ENCODE measurements around the gene FFAR3.

Gene FFAR3, protein sequence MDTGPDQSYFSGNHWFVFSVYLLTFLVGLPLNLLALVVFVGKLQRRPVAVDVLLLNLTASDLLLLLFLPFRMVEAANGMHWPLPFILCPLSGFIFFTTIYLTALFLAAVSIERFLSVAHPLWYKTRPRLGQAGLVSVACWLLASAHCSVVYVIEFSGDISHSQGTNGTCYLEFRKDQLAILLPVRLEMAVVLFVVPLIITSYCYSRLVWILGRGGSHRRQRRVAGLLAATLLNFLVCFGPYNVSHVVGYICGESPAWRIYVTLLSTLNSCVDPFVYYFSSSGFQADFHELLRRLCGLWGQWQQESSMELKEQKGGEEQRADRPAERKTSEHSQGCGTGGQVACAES

DNA sequence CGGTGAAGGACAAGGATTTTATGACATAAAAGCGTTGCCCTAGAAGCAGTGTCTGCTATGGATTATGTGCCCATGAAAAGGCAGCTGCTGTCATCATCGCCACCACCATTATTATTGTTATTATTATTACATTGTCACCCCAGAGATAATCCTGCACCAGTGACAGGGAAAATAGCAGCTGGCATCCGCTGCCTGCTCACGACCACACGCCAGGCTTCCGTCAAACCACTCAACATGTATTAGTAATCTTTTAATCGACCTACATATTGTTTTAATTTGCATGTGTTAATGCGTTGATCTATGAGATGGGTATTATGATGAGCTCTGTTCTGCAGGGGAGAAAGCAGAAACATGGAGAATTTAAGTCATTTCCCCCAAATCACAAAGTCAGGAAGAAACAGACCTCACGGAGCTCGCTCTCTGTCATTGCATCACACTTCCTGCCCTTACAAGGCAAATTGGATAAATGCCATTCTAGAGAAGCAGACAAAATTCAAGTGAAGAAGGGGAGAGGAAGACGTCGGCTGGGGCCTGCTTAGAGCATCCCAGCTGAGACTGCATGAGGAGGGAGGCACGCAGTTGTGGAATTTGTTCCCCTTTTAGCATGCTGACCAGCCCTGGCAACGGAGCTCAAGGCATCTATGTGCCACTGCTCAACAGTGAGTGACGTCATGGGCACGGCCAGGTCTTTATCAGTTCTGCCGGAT lies at the start of gene FFAR3:
FFAR3 (plus strand) TSS at position 594 of the 707 bp plus-strand sequence. CDS start 431 bp downstream, outside the sequence.
- no peak for DNase-seq

DNA sequence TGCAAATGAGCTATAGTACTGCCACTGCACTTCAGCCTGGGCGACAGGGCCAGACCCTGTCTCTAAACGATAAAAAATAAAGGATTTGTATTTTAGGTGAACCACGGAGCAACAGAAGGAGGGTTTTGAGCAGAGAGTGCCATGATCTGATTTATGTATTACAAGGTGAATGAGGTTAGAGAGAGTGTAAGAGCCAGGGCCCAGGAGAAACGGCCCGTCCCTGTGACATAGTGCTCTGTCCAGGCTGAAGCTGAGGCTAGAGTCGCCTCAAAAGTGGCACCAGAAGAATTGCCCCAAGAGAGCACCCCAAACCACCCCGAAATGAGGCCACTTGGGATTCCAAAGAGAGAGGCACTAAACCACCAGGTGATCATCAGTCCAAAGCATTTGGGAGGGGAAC lies 49.4 kb upstream of the FFAR3 start:
- no peak for DNase-seq

DNA sequence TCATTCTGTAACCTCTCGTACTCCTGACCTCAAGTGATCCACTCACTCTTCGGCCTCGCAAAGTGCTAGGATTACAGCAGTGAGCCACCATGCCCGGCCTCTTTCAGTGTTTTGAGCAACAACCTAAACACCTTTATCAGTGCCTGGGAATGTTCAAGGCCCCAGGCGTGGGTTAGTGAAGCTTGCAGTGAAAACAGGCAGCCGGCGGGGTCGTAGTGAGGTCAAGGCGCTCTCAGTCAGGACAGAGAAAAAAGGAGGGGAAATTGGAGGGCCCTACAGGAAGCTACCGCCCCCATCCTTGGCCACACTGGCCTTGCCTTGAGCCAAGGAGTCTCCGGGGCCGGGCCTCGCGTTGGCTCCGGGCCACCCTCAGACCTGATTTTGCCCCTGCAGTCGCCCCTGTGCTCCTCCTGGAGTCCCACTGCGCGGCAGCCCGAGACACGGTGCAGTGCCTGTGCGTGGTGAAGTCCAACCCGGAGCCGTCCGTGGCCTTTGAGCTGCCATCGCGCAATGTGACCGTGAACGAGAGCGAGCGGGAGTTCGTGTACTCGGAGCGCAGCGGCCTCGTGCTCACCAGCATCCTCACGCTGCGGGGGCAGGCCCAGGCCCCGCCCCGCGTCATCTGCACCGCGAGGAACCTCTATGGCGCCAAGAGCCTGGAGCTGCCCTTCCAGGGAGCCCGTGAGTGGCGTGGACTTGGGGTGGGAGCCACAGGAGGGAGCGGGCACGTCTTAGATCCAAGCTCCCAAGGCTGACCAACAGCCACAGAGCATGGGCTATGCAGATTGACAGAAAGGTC lies 48.6 kb upstream of the FFAR3 start:
- no peak for DNase-seq

DNA sequence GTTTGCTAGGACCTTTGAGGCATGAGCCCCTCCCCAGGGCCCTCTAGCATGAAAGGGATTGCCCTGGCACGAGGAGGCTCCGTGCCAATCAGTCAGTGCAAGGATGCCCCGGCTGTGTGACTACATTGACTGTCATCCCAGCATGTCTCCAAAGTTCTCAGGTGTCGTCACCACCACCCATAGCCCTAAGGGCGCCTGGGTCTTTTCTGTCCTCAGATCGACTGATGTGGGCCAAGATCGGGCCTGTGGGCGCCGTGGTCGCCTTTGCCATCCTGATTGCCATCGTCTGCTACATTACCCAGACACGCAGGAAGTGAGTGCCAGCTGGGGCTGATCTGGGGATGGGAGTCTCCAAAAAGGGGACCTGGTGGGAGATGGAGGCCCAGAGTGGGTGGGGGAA lies 47.9 kb upstream of the FFAR3 start:
- no peak for DNase-seq

DNA sequence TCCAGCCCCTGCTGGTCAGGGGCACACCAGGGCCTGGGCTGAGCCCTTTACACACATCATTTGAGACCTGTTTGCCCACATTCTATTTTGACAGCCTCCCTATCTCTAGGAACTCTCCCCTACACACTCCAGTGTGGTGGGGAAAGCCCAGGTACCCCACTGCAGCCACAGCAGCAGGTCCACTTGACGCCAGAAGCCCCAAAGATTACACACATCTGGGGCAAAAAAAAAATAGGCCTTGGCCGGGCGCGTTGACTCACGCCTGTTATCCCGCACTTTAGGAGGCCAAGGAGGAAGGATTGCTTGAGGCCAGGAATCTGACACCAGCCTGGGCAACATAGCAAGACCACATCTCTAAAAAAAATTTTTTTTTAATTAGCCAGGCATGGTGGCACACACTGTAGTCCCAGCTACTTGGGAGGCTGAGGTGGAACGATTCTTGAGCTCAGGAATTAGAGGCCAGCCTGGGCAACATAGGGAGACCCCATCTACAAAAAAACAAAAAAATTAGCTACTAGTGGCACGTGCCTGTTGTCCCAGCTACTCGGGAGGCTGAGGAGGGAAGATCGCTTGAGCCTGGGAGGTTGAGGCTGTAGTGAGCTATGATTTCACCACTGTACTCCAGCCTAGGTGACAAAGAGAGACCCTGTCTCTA lies 47.3 kb upstream of the FFAR3 start:
- DNase-seq = no peak

DNA sequence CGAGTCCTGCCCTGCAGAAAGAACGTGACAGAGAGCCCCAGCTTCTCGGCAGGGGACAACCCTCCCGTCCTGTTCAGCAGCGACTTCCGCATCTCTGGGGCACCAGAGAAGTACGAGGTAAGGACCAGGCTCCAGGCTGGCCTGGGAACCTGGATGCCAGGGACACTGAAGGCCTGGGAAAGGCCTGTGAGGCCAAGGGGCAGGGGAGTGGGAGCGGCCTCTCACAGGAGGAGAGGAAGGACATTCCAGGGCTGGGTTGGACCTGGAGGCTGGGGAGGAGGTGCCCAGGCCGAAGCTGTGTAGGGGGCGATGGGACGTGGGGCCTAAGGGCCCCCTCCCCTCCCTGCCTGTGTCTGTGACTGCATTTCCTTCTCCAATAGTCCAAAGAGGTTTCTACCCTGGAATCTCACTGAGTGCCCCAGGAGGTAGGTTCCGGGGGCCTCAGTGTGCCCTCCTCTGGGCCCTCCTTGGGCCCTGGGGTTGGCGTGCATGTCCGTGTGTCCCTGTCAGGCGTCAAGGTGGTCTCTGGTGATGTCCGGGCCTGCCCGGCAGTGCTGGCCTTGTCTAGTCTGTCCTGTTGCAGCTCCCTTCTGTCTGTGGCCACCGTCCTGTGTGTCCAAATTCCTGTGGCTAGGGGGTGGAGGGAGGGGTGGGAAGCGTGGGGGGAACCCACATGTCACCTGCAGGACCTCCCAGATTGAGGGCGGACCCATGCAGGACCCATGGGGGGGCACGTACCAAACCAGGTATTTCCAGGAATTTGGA lies 46.2 kb upstream of the FFAR3 start:
- no peak for DNase-seq

DNA sequence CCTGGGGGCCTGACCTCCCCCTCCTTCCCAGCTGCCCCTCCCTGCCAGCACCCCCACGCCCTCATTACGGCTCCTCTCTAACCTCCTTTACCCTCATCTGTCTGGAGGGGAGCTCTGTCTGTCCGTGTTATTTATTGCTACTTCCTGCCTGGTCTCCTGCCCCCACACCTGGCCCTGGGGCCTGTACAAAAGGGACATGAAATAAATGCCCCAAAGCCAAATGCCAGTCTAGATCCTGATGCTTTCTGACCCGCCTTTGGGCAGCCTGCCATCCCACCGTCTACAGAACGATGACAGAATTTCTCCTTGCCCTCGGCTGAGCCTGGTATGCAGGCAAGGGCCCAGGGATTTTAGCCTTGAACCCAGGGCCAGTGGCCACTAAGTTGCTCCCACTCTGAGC lies 44.7 kb upstream of the FFAR3 start:
- no peak for DNase-seq

DNA sequence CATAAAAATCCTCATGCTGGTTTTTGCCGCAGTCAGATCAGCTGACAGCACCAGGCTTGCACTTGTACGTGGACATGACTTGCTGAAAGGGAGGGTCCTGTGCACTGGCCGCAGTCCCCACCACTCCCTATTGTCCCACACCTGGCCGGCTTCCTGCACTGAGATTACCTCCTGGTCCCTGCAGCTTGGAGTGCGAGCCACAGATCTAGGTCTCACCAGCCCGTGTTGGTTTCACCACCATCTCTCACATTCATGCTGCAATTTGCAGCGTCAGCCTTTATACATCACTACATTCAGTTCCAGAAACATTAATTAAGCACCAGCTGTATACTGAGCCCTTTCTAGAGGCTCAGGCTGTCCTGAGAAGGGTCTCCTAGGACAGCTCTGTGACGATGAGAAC lies 44.2 kb upstream of the FFAR3 start:
- DNase-seq = no peak

DNA sequence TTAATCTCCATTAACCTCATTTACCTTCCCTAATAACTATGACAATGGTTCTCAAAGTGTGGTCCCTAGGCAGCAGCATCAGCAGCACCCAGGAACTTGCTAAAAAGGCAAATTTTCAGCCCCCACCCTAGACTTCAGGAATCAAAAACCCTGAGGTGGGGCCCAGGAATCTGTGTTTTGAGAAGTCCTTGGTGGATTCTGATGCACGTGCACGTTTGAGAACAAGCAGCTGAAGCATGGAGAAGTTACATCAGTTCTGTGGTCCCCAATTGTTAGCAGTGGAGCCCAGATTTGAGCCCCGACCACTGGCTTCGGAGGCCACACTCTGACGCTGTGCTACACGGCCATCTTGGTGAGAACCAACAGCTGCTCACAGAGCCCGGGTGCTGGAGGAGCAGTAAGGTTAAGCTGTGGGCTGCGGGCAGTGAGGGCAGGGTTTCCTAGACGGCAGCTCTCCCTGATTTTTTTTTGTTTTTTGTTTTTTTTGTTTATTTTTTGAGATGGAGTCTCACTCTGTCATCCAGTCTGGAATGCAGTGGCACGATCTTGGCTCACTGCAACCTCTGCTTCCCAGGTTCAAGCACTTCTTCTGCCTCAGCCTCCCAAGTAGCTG lies 43.3 kb upstream of the FFAR3 start:
- no peak for DNase-seq

DNA sequence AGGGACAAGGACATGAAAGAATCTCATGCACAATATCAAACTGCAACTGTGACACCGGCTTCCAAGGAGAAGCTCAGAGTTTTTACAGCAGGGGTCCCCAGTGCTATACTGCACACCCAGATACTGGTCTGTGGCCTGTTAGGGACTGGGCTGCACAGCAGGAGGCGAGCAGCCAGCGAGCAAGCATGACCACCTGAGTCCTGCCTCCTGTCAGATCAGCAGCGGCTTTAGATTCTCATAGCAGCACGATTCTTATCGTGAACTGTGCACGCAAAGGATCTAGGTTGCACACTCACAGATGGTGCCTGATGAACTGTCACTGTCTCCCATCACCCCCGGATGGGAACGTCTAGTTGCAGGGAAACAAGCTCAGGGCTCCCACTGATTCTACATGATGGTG lies 42.4 kb upstream of the FFAR3 start:
- no peak for DNase-seq

DNA sequence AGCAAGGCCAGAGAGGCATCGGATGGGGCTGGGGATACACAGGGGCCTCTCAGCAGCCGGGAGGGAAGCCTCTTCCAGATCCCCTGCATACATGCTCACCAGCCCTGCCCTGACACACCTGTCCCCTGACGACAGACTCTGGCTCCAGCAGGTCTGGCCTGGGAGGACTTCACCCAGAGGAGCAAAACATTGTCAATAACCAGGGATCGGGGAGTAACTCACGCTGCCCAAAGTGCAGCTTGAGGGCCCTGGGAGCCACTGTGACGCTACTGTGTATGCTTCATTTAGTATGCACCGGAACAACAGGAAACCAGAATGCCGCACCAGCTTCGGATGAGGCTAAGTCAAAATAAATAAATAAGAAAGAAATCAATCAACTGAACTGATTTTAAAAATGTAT lies 41.7 kb upstream of the FFAR3 start:
- DNase-seq = no peak

DNA sequence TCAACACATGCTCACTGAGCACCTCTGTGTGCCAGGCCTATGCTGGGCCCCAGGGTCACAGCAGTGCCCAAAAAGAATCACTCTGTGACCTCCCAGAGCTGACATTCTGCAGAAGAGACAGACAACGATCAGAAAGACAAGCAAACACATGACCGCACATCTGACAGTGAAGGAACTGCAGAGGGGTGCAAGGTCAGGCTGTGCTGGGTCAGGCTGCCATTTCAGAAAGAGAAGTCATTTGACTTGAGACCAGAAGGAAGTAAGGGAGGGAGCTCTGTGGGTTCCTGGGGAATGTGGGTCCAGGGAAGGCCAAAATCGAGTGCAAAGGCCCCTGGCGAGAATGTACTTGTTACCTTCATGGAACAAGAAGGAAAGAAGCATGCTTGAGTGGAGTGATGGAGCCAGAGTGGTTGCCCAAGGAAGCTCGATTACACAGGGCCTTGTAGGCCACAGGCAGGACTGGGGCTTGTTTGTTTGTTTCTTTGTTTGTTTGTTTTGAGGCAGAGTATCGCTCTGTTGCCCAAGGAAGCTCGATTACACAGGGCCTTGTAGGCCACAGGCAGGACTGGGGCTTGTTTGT lies 40.7 kb upstream of the FFAR3 start:
- no peak for DNase-seq

DNA sequence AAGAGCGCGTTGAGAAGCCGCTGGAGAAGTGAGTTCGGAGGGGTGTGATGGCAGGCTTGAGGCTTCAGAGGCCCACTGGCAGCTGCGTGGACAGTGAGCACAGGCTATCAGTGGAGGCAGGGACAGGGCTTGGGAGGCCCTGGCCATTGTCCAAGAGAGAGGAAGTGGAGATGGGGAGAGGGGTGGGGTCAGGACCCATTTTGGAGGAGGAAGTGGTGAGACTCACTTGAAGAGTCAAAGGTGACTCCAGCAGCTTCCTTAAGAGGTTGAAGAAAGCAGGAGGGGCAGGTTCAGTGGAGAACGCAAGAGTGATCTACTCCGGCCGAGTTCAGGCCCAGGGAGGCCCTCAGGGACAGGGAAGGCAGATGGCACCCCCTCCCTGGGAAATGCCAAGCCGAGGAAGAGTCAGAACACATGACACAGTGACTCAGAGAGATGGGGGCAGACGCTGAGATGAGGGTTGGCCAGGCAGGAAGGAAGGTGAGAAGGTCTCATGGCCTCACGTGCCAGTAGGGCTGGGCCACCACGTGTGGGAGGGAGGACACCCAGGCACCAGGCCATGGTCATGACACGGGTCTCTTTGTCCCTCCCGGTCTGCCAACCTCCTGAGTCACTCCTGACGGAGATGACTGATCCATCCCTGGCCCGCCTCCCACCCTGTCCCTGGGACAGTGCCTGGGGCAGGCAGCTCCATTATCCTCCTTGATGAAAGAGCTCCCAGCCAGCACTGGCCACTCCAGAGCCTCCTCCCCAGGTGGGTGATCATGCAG lies 39.4 kb upstream of the FFAR3 start:
- DNase-seq = no peak

DNA sequence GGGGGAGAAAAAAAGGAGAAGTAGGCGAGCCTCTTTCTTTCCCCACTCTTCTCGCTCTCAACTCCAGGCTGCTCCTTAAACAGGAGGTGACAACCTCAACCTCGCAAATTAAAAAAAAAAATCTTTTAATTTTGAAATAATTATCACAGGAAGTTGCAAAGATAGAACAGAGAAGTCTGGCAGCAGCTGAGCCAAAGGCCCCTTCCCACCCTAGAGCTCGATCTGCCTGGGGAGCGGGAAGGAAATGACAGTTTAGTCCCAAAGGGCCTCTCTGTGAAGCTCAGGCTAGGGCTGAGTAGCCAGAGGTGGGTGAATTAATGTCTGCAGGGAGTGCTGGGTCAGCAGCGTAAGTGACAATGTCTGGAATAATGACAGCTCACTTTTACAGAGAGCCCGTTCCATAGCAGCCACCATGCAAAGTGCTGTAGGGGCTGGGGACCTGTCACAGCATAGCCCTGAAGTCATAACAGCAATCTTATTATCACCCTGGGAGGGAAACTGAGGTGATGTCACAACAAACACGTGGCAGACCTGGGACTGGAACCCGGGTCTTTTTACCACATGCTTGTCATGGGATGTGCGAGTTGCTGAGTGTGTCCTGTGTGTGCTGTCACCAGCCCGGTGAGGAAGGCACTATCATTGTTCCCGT lies 38.1 kb upstream of the FFAR3 start:
- DNase-seq = no peak

DNA sequence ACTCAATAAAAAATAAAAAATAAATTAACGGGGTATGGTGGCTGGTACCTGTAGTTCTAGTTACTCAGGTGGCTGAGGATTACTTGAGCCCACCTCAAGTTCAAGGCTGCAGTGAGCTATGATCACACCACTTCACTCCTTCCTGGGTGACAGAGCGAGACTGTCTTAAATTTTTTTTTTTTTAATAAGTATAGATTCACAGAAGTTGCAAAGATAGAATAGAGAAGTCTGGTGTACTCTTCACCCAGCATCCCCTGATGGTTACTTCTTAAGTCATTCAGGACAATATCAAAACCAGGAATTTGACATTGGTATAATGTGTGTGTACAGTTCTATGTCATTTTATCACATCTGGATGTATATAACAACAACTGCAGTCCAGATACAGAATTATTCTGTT lies 37.0 kb upstream of the FFAR3 start:
- no peak for DNase-seq

DNA sequence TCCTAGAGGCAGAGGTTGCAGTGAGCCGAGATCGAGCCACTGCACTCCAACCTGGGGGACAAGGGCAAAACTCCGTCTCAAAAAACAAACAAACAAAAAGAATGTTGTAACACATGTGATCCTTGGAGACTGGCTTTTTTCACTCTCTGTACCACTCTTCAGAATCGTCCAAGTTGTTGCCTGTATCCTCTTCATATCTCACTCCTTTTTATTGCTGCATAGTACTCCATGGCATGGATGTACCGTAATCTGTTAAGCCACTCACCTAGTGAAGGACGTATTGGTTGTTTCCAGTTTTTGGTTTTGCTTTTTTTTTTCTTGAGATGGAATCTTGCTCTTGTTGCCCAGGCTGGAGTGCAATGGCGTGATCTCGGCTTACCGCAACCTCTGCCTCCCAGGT lies 36.2 kb upstream of the FFAR3 start:
- no peak for DNase-seq

DNA sequence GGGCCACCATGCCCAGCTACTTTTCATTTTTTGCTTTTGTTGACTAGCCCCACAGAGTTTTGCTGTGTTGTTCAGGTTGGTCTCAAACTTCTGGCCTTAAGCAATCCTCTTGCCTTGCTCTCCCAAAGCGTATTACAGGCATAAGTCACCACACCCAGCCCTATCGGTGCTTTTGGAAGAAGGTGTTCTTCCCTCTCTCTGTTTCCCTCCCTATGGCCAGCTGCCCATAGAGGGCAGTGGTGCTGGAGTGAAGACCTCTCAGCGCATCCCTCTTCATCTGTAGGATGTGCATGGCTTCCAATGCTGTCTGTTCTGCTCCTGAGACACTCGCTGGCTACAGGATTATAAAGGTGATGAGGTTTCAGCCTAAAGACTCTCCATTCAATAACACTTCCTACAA lies 30.6 kb upstream of the FFAR3 start:
- no peak for DNase-seq

DNA sequence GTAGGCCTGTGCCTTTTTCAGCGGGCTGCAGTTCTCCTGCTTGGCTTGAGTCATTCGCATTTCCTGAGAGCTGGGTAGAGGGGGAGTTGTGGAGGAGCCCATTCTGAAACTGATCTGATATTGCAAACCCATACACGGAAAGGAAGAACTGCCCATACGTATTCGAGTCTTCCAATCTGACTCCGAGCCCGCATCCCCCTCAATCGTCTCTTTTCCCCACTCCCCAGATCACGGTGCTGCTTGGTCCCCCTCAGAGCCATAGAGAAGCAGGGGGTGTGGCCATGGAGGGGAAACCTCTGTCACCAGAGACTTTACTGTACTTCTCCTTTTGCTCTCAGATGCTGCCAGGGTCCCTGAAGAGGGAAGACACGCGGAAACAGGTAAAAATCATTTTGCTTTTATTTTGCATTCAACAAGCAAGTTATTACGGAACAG lies 29.4 kb upstream of the FFAR3 start, which contains the start of gene CD22:
CD22 (plus strand) TSS at position 337 of the 435 bp plus-strand sequence. CDS start 2,854 bp downstream, outside the sequence.
- DNase-seq = no peak

DNA sequence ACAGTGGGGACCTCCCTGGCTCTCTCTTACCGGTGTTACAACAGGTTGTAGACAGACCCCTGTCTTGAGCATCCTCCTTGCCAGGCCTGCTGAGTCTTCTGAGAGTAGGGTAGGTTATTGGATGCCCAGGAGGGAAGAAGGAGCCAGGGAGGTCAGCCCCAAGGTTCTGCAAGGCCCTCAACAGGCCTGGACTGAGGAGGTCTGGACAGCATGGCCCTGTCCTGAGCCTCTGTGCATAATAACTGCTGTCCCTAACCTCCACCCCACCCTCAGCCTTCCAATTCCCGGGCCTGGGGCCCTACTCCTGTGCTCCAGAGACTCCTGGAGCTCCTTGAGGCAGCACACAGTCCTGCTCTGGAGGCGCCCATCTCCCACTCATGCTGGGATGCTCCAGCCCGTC lies 28.9 kb upstream of the FFAR3 start:
- no peak for DNase-seq

DNA sequence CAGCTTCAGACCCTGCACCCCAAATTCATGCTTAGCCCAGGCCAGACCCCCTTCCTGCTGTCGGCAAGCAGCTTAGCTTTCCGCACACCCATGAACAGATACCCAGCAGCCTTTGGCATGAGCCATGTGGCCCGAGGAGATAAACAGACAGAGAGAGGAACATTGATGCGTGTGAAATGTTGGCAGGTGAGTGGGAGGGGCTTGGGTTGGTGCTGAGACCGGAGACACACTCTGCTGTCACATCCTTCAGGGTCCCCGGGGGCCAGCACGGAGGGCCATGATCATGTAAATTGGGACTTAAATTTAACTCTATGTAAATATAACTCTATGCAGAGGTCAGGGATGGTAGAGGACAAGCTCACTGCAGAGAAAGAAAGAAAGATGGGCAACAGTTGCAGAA lies 27.8 kb upstream of the FFAR3 start:
- DNase-seq = no peak
